ENCODE results near the gene OOSP2. TPM values are rescaled to one million over a fixed set of nuclear protein-coding genes. Genes with fewer than 3 reads are reported as not detected.
"Not testable (repeated sequence)": the region's sequence is repeated elsewhere in the genome, so short reads cannot be mapped to it uniquely, and the experiment has no call there.

Gene OOSP2
- total and polyA plus RNA-seq, 2 donors (not counting 1 experiment from before 2014, with no cell fraction given), result not detected

GRCh38 chr11:60029015-60029632, 11.1 kb upstream of the OOSP2 start:
- H3K9me3 Mint-ChIP-seq (ENCODE audit: insufficient read depth), result no peaks in the 10 kb centered on the region
- ATAC-seq (ENCODE audit: low read depth) (no peak), DNase-seq (no peak)
- CTCF ChIA-PET, result no interaction called here
- Histone ChIP-seq H3K27ac (ENCODE audit: low read length in 2 of 2) (no peak overlapping the region), H3K79me2 (ENCODE audit: control insufficient read depth, insufficient read depth, low read length) (no peaks in the 10 kb centered on the region), H3K36me3 (replicated peaks in 1 of 2; ENCODE audit: control extremely low read depth in 1 of 2, control insufficient read depth in 1 of 2, extremely low read depth in 1 of 2, insufficient read depth in 2 of 2, low read length in 1 of 2) (no peaks in the 10 kb centered on the region), H3K4me1 (ENCODE audit: control insufficient read depth in 2 of 2, insufficient read depth in 2 of 2, low read length in 2 of 2) (no peaks in the 10 kb centered on the region), H2AFZ (ENCODE audit: insufficient read depth, low read depth, low read length, poor library complexity, severe bottlenecking) (no peak overlapping the region), H3K27me3 (replicated peaks in 1 of 4; ENCODE audit: control extremely low read depth in 1 of 4, control insufficient read depth in 3 of 4, insufficient read depth in 4 of 4, low read length in 3 of 4) (no peaks in the 10 kb centered on the region), H4K20me1 (ENCODE audit: control insufficient read depth, insufficient read depth, low read length, poor library complexity, severe bottlenecking) (no peaks in the 10 kb centered on the region), H3K9me3 (ENCODE audit: control extremely low read depth in 1 of 3, control insufficient read depth in 2 of 3, insufficient read depth in 1 of 3, low read length in 2 of 3) (no peaks in the 10 kb centered on the region), H3K4me2 (replicated peaks; ENCODE audit: low read depth, low read length, poor library complexity, severe bottlenecking) (no peak overlapping the region), H3K4me3 (ENCODE audit: control extremely low read depth in 1 of 5, extremely low read depth in 1 of 5, insufficient read depth in 1 of 5, low read depth in 2 of 5, low read length in 4 of 5) (no peak overlapping the region), H3K9ac (ENCODE audit: low read length) (no peak overlapping the region)
- no peak overlapping the region for H3K4me3 Mint-ChIP-seq
- H3K4me1 Mint-ChIP-seq, result no peaks in the 10 kb centered on the region
- no peak for TF ChIP-seq EZH2 (IDR thresholded peaks at IDR 0.05; ENCODE audit: borderline replicate concordance, insufficient read depth, low read depth, low read length, poor library complexity, severe bottlenecking)
- no peak for TF ChIP-seq CTCF (IDR thresholded peaks at IDR 0.05)
- whole genome bisulfite sequencing (ENCODE audit: insufficient coverage), result 100% methylated on average over 1 of the region's 3 CpGs
- POLR2A ChIA-PET, result no interaction called here
- peaks cover 16% of the 10 kb centered on the region for H3K27me3 Mint-ChIP-seq
- intact Hi-C loops (cut with micrococcal nuclease), result no loop called here
- H3K27ac Mint-ChIP-seq, result no peak overlapping the region

- ATAC-seq (ENCODE audit: low read depth); CTCF ChIA-PET; H3K27ac ChIP-seq (ENCODE audit: low read length in 2 of 2); H3K4me3 Mint-ChIP-seq; intact Hi-C loops (cut with micrococcal nuclease); H3K9me3 ChIP-seq (ENCODE audit: control extremely low read depth in 1 of 3, control insufficient read depth in 2 of 3, insufficient read depth in 1 of 3, low read length in 2 of 3); H3K4me3 ChIP-seq (ENCODE audit: control extremely low read depth in 1 of 5, extremely low read depth in 1 of 5, insufficient read depth in 1 of 5, low read depth in 2 of 5, low read length in 4 of 5); H4K20me1 ChIP-seq (ENCODE audit: control insufficient read depth, insufficient read depth, low read length, poor library complexity, severe bottlenecking); POLR2A ChIA-PET; H3K27me3 ChIP-seq (replicated peaks in 1 of 4; ENCODE audit: control extremely low read depth in 1 of 4, control insufficient read depth in 3 of 4, insufficient read depth in 4 of 4, low read length in 3 of 4); H3K27ac Mint-ChIP-seq; H3K79me2 ChIP-seq (ENCODE audit: control insufficient read depth, insufficient read depth, low read length); H3K9ac ChIP-seq (ENCODE audit: low read length); DNase-seq; H3K9me3 Mint-ChIP-seq (ENCODE audit: insufficient read depth); H3K36me3 ChIP-seq (replicated peaks in 1 of 2; ENCODE audit: control extremely low read depth in 1 of 2, control insufficient read depth in 1 of 2, extremely low read depth in 1 of 2, insufficient read depth in 2 of 2, low read length in 1 of 2); H3K4me1 ChIP-seq (ENCODE audit: control insufficient read depth in 2 of 2, insufficient read depth in 2 of 2, low read length in 2 of 2); H2AFZ ChIP-seq (ENCODE audit: insufficient read depth, low read depth, low read length, poor library complexity, severe bottlenecking); H3K4me2 ChIP-seq (replicated peaks; ENCODE audit: low read depth, low read length, poor library complexity, severe bottlenecking); H3K4me1 Mint-ChIP-seq: not testable (repeated sequence)
- H3K27me3 Mint-ChIP-seq, result peaks cover 13% of the 10 kb centered on the region
Measured at GRCh38 chr11:60050422-60050821, 10.2 kb downstream of the OOSP2 start.

GRCh38 chr11:60050839-60051238, 10.6 kb downstream of the OOSP2 start:
- H3K9me3 ChIP-seq (ENCODE audit: control extremely low read depth in 1 of 3, control insufficient read depth in 2 of 3, insufficient read depth in 1 of 3, low read length in 2 of 3); intact Hi-C loops (cut with micrococcal nuclease); H3K4me1 Mint-ChIP-seq; H3K27ac ChIP-seq (ENCODE audit: low read length in 2 of 2); H3K27ac Mint-ChIP-seq; DNase-seq; H3K4me2 ChIP-seq (replicated peaks; ENCODE audit: low read depth, low read length, poor library complexity, severe bottlenecking); H2AFZ ChIP-seq (ENCODE audit: insufficient read depth, low read depth, low read length, poor library complexity, severe bottlenecking); H3K9me3 Mint-ChIP-seq (ENCODE audit: insufficient read depth); H3K9ac ChIP-seq (ENCODE audit: low read length); ATAC-seq (ENCODE audit: low read depth); H3K4me1 ChIP-seq (ENCODE audit: control insufficient read depth in 2 of 2, insufficient read depth in 2 of 2, low read length in 2 of 2); H3K4me3 Mint-ChIP-seq; H3K4me3 ChIP-seq (ENCODE audit: control extremely low read depth in 1 of 5, extremely low read depth in 1 of 5, insufficient read depth in 1 of 5, low read depth in 2 of 5, low read length in 4 of 5); H4K20me1 ChIP-seq (ENCODE audit: control insufficient read depth, insufficient read depth, low read length, poor library complexity, severe bottlenecking); H3K79me2 ChIP-seq (ENCODE audit: control insufficient read depth, insufficient read depth, low read length); CTCF ChIA-PET; POLR2A ChIA-PET; H3K36me3 ChIP-seq (replicated peaks in 1 of 2; ENCODE audit: control extremely low read depth in 1 of 2, control insufficient read depth in 1 of 2, extremely low read depth in 1 of 2, insufficient read depth in 2 of 2, low read length in 1 of 2); H3K27me3 ChIP-seq (replicated peaks in 1 of 4; ENCODE audit: control extremely low read depth in 1 of 4, control insufficient read depth in 3 of 4, insufficient read depth in 4 of 4, low read length in 3 of 4): not testable (repeated sequence)
- peaks cover 12% of the 10 kb centered on the region for H3K27me3 Mint-ChIP-seq
- no CpG with 5 or more reads among the region's 3 CpGs for WGBS (ENCODE audit: insufficient coverage)
